ENCODE results near the gene LCN6. TPM values are rescaled to one million over a fixed set of nuclear protein-coding genes. Genes with fewer than 3 reads are reported as not detected.
A peak's percentile ranks its signal among the peaks of the same experiment; 100 is the strongest.
"Not testable (repeated sequence)": the region's sequence is repeated elsewhere in the genome, so short reads cannot be mapped to it uniquely, and the experiment has no call there.

Gene LCN6
- total RNA-seq, 1 experiment from 2014 or later: not detected

GRCh38 chr9:136760834-136761544 lies 12.7 kb upstream of the LCN6 start:
- not testable (repeated sequence) for H3K36me3 Mint-ChIP-seq (ENCODE audit: insufficient read depth in 1 of 3, low read depth in 3 of 3); H2BK20ac ChIP-seq (ENCODE audit: low read depth, low read length, poor library complexity, severe bottlenecking); H3K79me2 ChIP-seq (ENCODE audit: insufficient read depth, low read length); H4K91ac ChIP-seq (ENCODE audit: insufficient read length, low read depth, low read length); H3K9me3 ChIP-seq (ENCODE audit: control insufficient read depth, low read depth, low read length); H2BK12ac ChIP-seq (ENCODE audit: insufficient read length, low read depth, low read length); H3K9ac ChIP-seq (ENCODE audit: extremely low read depth, insufficient read length, low read length); H3K18ac ChIP-seq (ENCODE audit: insufficient read length, low read depth, low read length); H3K9me3 Mint-ChIP-seq; H4K8ac ChIP-seq (replicated peaks; ENCODE audit: insufficient read length, low read depth, low read length); H2BK5ac ChIP-seq (ENCODE audit: insufficient read length, low read length); H3K4me1 ChIP-seq (ENCODE audit: insufficient read depth, low read length); H4K5ac ChIP-seq (ENCODE audit: insufficient read length, low read depth, low read length); H3K27ac ChIP-seq (ENCODE audit: insufficient read length, low read depth, low read length); H3K27me3 Mint-ChIP-seq (ENCODE audit: low read depth); H2BK15ac ChIP-seq (ENCODE audit: low read depth, low read length); H4K20me1 ChIP-seq (ENCODE audit: control insufficient read depth, insufficient read depth, insufficient read length); H3K27me3 ChIP-seq (ENCODE audit: insufficient read depth, low read length); H3K14ac ChIP-seq (ENCODE audit: insufficient read depth, low read length); H3T11ph ChIP-seq (ENCODE audit: low read length); H2AK5ac ChIP-seq (ENCODE audit: insufficient read length, low read length); H3K23me2 ChIP-seq (ENCODE audit: insufficient read length, low read depth, low read length, poor library complexity, severe bottlenecking); H2BK120ac ChIP-seq (ENCODE audit: low read depth, low read length, poor library complexity, severe bottlenecking); H3K23ac ChIP-seq (ENCODE audit: insufficient read length, low read depth, low read length); H3K4ac ChIP-seq (ENCODE audit: low read depth, low read length); H3K79me1 ChIP-seq (ENCODE audit: insufficient read depth, low read depth, low read length, poor library complexity, severe bottlenecking); H2AFZ ChIP-seq (ENCODE audit: low read length); H3K4me2 ChIP-seq (ENCODE audit: insufficient read depth, insufficient read length, low read length); H3K56ac ChIP-seq (ENCODE audit: insufficient read length, low read depth, low read length)
- TF ChIP-seq CTCF (conservative IDR thresholded peaks at IDR 0.05): peak; percentile 57
- Mint-ChIP-seq H3K27ac (peak overlapping the region in 1 of 3 experiments; percentile 85; a peak in 1 of 7 replicates), H3K4me1 (peaks cover 12 to 28% of the 10 kb centered on the region in 2 experiments; a peak in 3 of 4 replicates), H3K4me3 (peak overlapping the region in 1 of 2 experiments; percentile 44; a peak in 2 of 5 replicates)
- no CpG with 5 or more reads among the region's 22 CpGs for whole genome bisulfite sequencing (ENCODE audit: extremely low coverage, insufficient read length, low lambda C conversion rate)
- DNase-seq: peak; percentile 67
